Measurements from ENCODE around the gene COQ9. TPM values are rescaled to one million over a fixed set of nuclear protein-coding genes. Genes with fewer than 3 reads are reported as not detected.

COQ9 gene
- total RNA-seq, 1 experiment from 2014 or later, result 32.9 TPM

GRCh38 chr16:57427824-57428223 lies 19.5 kb upstream of the COQ9 start:
- Histone ChIP-seq H4K20me1 (ENCODE audit: control insufficient read depth, insufficient read depth, insufficient read length) (no peaks in the 10 kb centered on the region), H3K23ac (ENCODE audit: insufficient read length, low read depth, low read length) (no peak overlapping the region), H2AFZ (ENCODE audit: low read length) (no peak overlapping the region), H3K4me1 (ENCODE audit: insufficient read depth, low read length) (no peaks in the 10 kb centered on the region), H2BK20ac (ENCODE audit: low read depth, low read length, poor library complexity, severe bottlenecking) (no peak overlapping the region), H2BK120ac (ENCODE audit: low read depth, low read length, poor library complexity, severe bottlenecking) (no peak overlapping the region), H3K14ac (ENCODE audit: insufficient read depth, low read length) (no peak overlapping the region), H3K9ac (ENCODE audit: extremely low read depth, insufficient read length, low read length) (no peak overlapping the region), H3K18ac (ENCODE audit: insufficient read length, low read depth, low read length) (no peak overlapping the region), H2AK5ac (ENCODE audit: insufficient read length, low read length) (no peak overlapping the region), H3K4ac (ENCODE audit: low read depth, low read length) (no peak overlapping the region), H4K8ac (replicated peaks; ENCODE audit: insufficient read length, low read depth, low read length) (no peak overlapping the region), H4K91ac (ENCODE audit: insufficient read length, low read depth, low read length) (no peak overlapping the region), H2BK12ac (ENCODE audit: insufficient read length, low read depth, low read length) (no peak overlapping the region), H3K56ac (ENCODE audit: insufficient read length, low read depth, low read length) (no peak overlapping the region), H2BK15ac (ENCODE audit: low read depth, low read length) (no peak overlapping the region), H3T11ph (ENCODE audit: low read length) (no peak overlapping the region), H3K4me2 (ENCODE audit: insufficient read depth, insufficient read length, low read length) (no peak overlapping the region), H2BK5ac (ENCODE audit: insufficient read length, low read length) (no peak overlapping the region), H4K5ac (ENCODE audit: insufficient read length, low read depth, low read length) (no peak overlapping the region), H3K27ac (ENCODE audit: insufficient read length, low read depth, low read length) (no peak overlapping the region), H3K79me2 (ENCODE audit: insufficient read depth, low read length) (no peaks in the 10 kb centered on the region), H3K79me1 (ENCODE audit: insufficient read depth, low read depth, low read length, poor library complexity, severe bottlenecking) (no peaks in the 10 kb centered on the region), H3K27me3 (ENCODE audit: insufficient read depth, low read length) (no peaks in the 10 kb centered on the region), H3K9me3 (ENCODE audit: control insufficient read depth, low read depth, low read length) (no peaks in the 10 kb centered on the region), H3K23me2 (ENCODE audit: insufficient read length, low read depth, low read length, poor library complexity, severe bottlenecking) (no peaks in the 10 kb centered on the region)
- Mint-ChIP-seq H3K27ac (no peak overlapping the region), H3K4me3 (no peak overlapping the region), H3K4me1 (no peaks in the 10 kb centered on the region), H3K9me3 (no peaks in the 10 kb centered on the region), H3K36me3 (ENCODE audit: insufficient read depth in 1 of 3, low read depth in 3 of 3) (peaks cover 29 to 50% (median 50%) of the 10 kb centered on the region in 3 experiments), H3K27me3 (ENCODE audit: low read depth) (no peaks in the 10 kb centered on the region)
- DNase-seq, result no peak
- no peak for TF ChIP-seq CTCF (conservative IDR thresholded peaks at IDR 0.05)

Data from H9 (cell line).